HepG2 (cell line): ENCODE data around the gene ORM1. TPM values are rescaled to one million over a fixed set of nuclear protein-coding genes. Genes with fewer than 3 reads are reported as not detected.
A peak's percentile ranks its signal among the peaks of the same experiment; 100 is the strongest.

ENCODE experiments used
- ARNTL ChIP-seq: sonication (generic); formaldehyde crosslinking; IDR thresholded peaks from 2 replicates; pipeline ENCODE4 v1.4.0; 2020; ENCODE audit warnings: mild to moderate bottlenecking, missing genetic modification reagents
- FOXP1 ChIP-seq, 2 experiments: fragments of 450-650 bp in 1 of 2; IDR thresholded peaks; 2 replicates each; pipeline ENCODE4 v1.6.1; 2017 to 2018; ENCODE audit warnings: antibody characterized with exemption in 1 of 2
- SMARCE1 ChIP-seq: fragments of 450-650 bp; IDR thresholded peaks from 2 replicates; pipeline ENCODE4 v1.6.1; 2017; ENCODE audit warnings: borderline replicate concordance
- ZBTB40 ChIP-seq, 2 experiments: fragments of 450-650 bp in 1 of 2; sonication (generic) in 1 of 2; formaldehyde crosslinking in 1 of 2; IDR thresholded peaks; 2 replicates each; pipeline versions ENCODE4 v1.6.1 to v1.8.0; 2016 to 2022; ENCODE audit warnings: antibody characterized with exemption in 1 of 2, mild to moderate bottlenecking in 1 of 2, missing genetic modification reagents in 1 of 2
- ZNF703 ChIP-seq: sonication (generic); formaldehyde crosslinking; IDR thresholded peaks from 2 replicates; pipeline ENCODE4 v1.5.1; 2020; ENCODE audit warnings: missing genetic modification reagents, mild to moderate bottlenecking, moderate library complexity, borderline replicate concordance
- polyA plus RNA-seq, 8 experiments: library from polyadenylated mRNA; depleted of rRNA in 3 of 8; stranded (reverse) in 7 of 8; unstranded in 1 of 8; fragments of >200 nt; fragmentation: Illumina TruSeq in 4 of 8; extraction: Trizol in 4 of 8; gene quantifications; 2 replicates each; pipeline versions ENCODE4 v1.2.1 to v1.2.3, GENCODE V29; 2011 to 2016; ENCODE audit warnings: low read depth in 4 of 8, missing spikeins in 1 of 8, mixed read lengths in 1 of 8; ENCODE audit not compliant: insufficient read depth in 1 of 8
- total RNA-seq, 5 experiments: library from RNA; depleted of rRNA; stranded (reverse); fragments of >200 nt; fragmentation: Illumina TruSeq; extraction: Trizol; gene quantifications; 2 replicates each; pipeline ENCODE4 v1.2.3, GENCODE V29; 2016; ENCODE audit warnings: low read depth in 1 of 5
- TF ChIP-seq, protein P1 (sequence below): sonication (generic); formaldehyde crosslinking; IDR thresholded peaks from 2 replicates; pipeline ENCODE4 v1.9.0; 2022; ENCODE audit warnings: missing genetic modification reagents, mild to moderate bottlenecking, borderline replicate concordance

The ORM1 gene
- total and polyA plus RNA-seq, 2 of the 13 experiments (the other 11 are each of a cell fraction or from before 2014, with no cell fraction given): 699 to 1,180 TPM

- TF ChIP-seq ARNTL (CRISPR knock-in tag): no peak
- TF ChIP-seq SMARCE1: no peak
- no peak for TF ChIP-seq FOXP1 (IDR thresholded peaks at IDR 0.05)
- peak; percentile 45; the same call in 1 of the 2 replicates for TF ChIP-seq FOXP1 (CRISPR knock-in tag; IDR thresholded peaks at IDR 0.05)
- TF ChIP-seq, protein P1, sequence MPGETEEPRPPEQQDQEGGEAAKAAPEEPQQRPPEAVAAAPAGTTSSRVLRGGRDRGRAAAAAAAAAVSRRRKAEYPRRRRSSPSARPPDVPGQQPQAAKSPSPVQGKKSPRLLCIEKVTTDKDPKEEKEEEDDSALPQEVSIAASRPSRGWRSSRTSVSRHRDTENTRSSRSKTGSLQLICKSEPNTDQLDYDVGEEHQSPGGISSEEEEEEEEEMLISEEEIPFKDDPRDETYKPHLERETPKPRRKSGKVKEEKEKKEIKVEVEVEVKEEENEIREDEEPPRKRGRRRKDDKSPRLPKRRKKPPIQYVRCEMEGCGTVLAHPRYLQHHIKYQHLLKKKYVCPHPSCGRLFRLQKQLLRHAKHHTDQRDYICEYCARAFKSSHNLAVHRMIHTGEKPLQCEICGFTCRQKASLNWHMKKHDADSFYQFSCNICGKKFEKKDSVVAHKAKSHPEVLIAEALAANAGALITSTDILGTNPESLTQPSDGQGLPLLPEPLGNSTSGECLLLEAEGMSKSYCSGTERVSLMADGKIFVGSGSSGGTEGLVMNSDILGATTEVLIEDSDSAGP (CRISPR knock-in tag): no peak
- no peak for TF ChIP-seq ZBTB40 (IDR thresholded peaks at IDR 0.05)
- TF ChIP-seq ZBTB40 (CRISPR knock-in tag; IDR thresholded peaks at IDR 0.05): no peak
- TF ChIP-seq ZNF703 (CRISPR knock-in tag): no peak
These were observed 41.5 kb downstream of the ORM1 start (continued) for GRCh38 chr9:114364134-114365041.
